ENCODE measurements around the gene CDC123. TPM values are rescaled to one million over a fixed set of nuclear protein-coding genes. Genes with fewer than 3 reads are reported as not detected.

CDC123 gene
- polyA plus RNA-seq, 1 donor (not counting 4 experiments of a cell fraction or from before 2014, with no cell fraction given) = 146 TPM

- H3K27ac ChIP-seq (ENCODE audit: control insufficient read depth, insufficient read depth, low read length) = no peak overlapping the region
- H3K4me2 ChIP-seq (ENCODE audit: control insufficient read depth, extremely low read depth, insufficient read depth, low read depth, low read length) = no peak overlapping the region
- H3K79me2 ChIP-seq (ENCODE audit: control insufficient read depth, insufficient read depth, low read length) = no peaks in the 10 kb centered on the region
- H3K4me3 ChIP-seq (ENCODE audit: control insufficient read depth in 2 of 3, extremely low read depth in 1 of 3, insufficient read depth in 2 of 3, low read depth in 1 of 3, low read length in 3 of 3) = no peak overlapping the region
- H3K4me1 ChIP-seq (ENCODE audit: control insufficient read depth, extremely low read depth, insufficient read depth, low read length) = no peaks in the 10 kb centered on the region
- no peak for DNase-seq (ENCODE audit: low read depth, low spot score)
- peaks cover 0 to 15% of the 10 kb centered on the region in 2 experiments for H3K36me3 ChIP-seq (ENCODE audit: control insufficient read depth in 2 of 2, extremely low read depth in 1 of 2, insufficient read depth in 2 of 2, low read length in 2 of 2)
- TF ChIP-seq EZH2 (IDR thresholded peaks at IDR 0.05; ENCODE audit: low read length) (no peak), CTCF (optimal IDR thresholded peaks at IDR 0.05 in 1 of 3, IDR thresholded peaks at IDR 0.05 in 1 of 3, conservative IDR thresholded peaks at IDR 0.05 in 1 of 3; ENCODE audit: extremely low read depth in 1 of 3, insufficient read depth in 2 of 3, low read length in 3 of 3) (no peak)
- no peaks in the 10 kb centered on the region for H4K20me1 ChIP-seq (ENCODE audit: control insufficient read depth, extremely low read depth, insufficient read depth, low read length)
- H3K9me3 ChIP-seq (ENCODE audit: control insufficient read depth, low read depth, low read length) = no peaks in the 10 kb centered on the region
- no peak overlapping the region for H3K9ac ChIP-seq (ENCODE audit: control insufficient read depth, extremely low read depth, insufficient read depth, low read length)
- no peak overlapping the region for H2AFZ ChIP-seq (ENCODE audit: control insufficient read depth, low read length)
- no peaks in the 10 kb centered on the region for H3K9me1 ChIP-seq (ENCODE audit: control insufficient read depth, extremely low read depth, insufficient read depth, low read length)
- H3K27me3 ChIP-seq (ENCODE audit: control insufficient read depth, extremely low read depth, insufficient read depth, low read length) = no peaks in the 10 kb centered on the region
- dilution Hi-C loops (cut with MboI; ENCODE audit: extremely low pct_ligation_motif_present, low sequenced_read_pairs) = no loop called here
- FAIRE-seq = no peak
These were observed 37.9 kb upstream of the CDC123 start for GRCh38 chr10:12158111-12158510.

GRCh38 chr10:12160664-12161063 is 35.3 kb upstream of the CDC123 start:
- DNase-seq (ENCODE audit: low read depth, low spot score) (no peak), FAIRE-seq (no peak)
- H3K9me3 ChIP-seq (ENCODE audit: control insufficient read depth, low read depth, low read length) = no peaks in the 10 kb centered on the region
- no peaks in the 10 kb centered on the region for H3K4me1 ChIP-seq (ENCODE audit: control insufficient read depth, extremely low read depth, insufficient read depth, low read length)
- no peak for TF ChIP-seq CTCF (optimal IDR thresholded peaks at IDR 0.05 in 1 of 3, IDR thresholded peaks at IDR 0.05 in 1 of 3, conservative IDR thresholded peaks at IDR 0.05 in 1 of 3; ENCODE audit: extremely low read depth in 1 of 3, insufficient read depth in 2 of 3, low read length in 3 of 3)
- TF ChIP-seq EZH2 (IDR thresholded peaks at IDR 0.05; ENCODE audit: low read length) = no peak
- peaks cover 6 to 10% of the 10 kb centered on the region in 2 experiments for H3K36me3 ChIP-seq (ENCODE audit: control insufficient read depth in 2 of 2, extremely low read depth in 1 of 2, insufficient read depth in 2 of 2, low read length in 2 of 2)
- H4K20me1 ChIP-seq (ENCODE audit: control insufficient read depth, extremely low read depth, insufficient read depth, low read length) = peaks cover 2% of the 10 kb centered on the region
- dilution Hi-C loops (cut with MboI; ENCODE audit: extremely low pct_ligation_motif_present, low sequenced_read_pairs) = no loop called here
- H3K4me3 ChIP-seq (ENCODE audit: control insufficient read depth in 2 of 3, extremely low read depth in 1 of 3, insufficient read depth in 2 of 3, low read depth in 1 of 3, low read length in 3 of 3) = no peak overlapping the region
- no peak overlapping the region for H3K4me2 ChIP-seq (ENCODE audit: control insufficient read depth, extremely low read depth, insufficient read depth, low read depth, low read length)
- no peaks in the 10 kb centered on the region for H3K27me3 ChIP-seq (ENCODE audit: control insufficient read depth, extremely low read depth, insufficient read depth, low read length)
- no peak overlapping the region for H2AFZ ChIP-seq (ENCODE audit: control insufficient read depth, low read length)
- H3K9ac ChIP-seq (ENCODE audit: control insufficient read depth, extremely low read depth, insufficient read depth, low read length) = no peak overlapping the region
- H3K27ac ChIP-seq (ENCODE audit: control insufficient read depth, insufficient read depth, low read length) = no peak overlapping the region
- no peaks in the 10 kb centered on the region for H3K9me1 ChIP-seq (ENCODE audit: control insufficient read depth, extremely low read depth, insufficient read depth, low read length)
- no peaks in the 10 kb centered on the region for H3K79me2 ChIP-seq (ENCODE audit: control insufficient read depth, insufficient read depth, low read length)

Data from keratinocyte (primary cell).